Activated T-cell treated with anti-CD3 and anti-CD28 coated beads, Interleukin-2, amount 50 U/mL, for 24 hours (primary cell): ENCODE data around the gene PDLIM1.
"Not testable (repeated sequence)": the region's sequence is repeated elsewhere in the genome, so short reads cannot be mapped to it uniquely, and the experiment has no call there.

Experiments used
- DNase-seq: peaks from one replicate; pipeline ENCODE4 v3.0.0-alpha.2; 2020
- H3K27ac Mint-ChIP-seq: 2 replicates; pipeline ENCODE4 v1.8.0; 2020; ENCODE audit warnings: mild to moderate bottlenecking, mixed read lengths
- H3K27me3 Mint-ChIP-seq: 2 replicates; pipeline ENCODE4 v1.8.0; 2020; ENCODE audit warnings: mixed read lengths
- H3K36me3 Mint-ChIP-seq: 2 replicates; pipeline ENCODE4 v1.8.0; 2020; ENCODE audit warnings: low read depth, mixed read lengths
- H3K4me1 Mint-ChIP-seq: 2 replicates; pipeline ENCODE4 v1.8.0; 2020; ENCODE audit warnings: low read depth, mixed read lengths
- H3K4me3 Mint-ChIP-seq: 2 replicates; pipeline ENCODE4 v1.8.0; 2020; ENCODE audit warnings: mild to moderate bottlenecking, moderate library complexity, mixed read lengths
- H3K9me3 Mint-ChIP-seq: 2 replicates; pipeline ENCODE4 v1.8.0; 2020; ENCODE audit warnings: mixed read lengths

PDLIM1 gene

GRCh38 chr10:95240096-95240495, 50.7 kb downstream of the PDLIM1 start:
- H3K4me3 Mint-ChIP-seq, DNase-seq, H3K27ac Mint-ChIP-seq, H3K9me3 Mint-ChIP-seq, H3K36me3 Mint-ChIP-seq: not testable (repeated sequence)
- Mint-ChIP-seq H3K27me3 (peaks cover 31% of the 10 kb centered on the region), H3K4me1 (peaks cover 30% of the 10 kb centered on the region)

- no peaks in the 10 kb centered on the region for H3K9me3 Mint-ChIP-seq
- H3K27ac Mint-ChIP-seq = peak overlapping the region; percentile 96
- H3K36me3 Mint-ChIP-seq = no peaks in the 10 kb centered on the region
- no peak overlapping the region for H3K4me3 Mint-ChIP-seq
- peaks cover 28% of the 10 kb centered on the region for H3K27me3 Mint-ChIP-seq
- H3K4me1 Mint-ChIP-seq = peaks cover 30% of the 10 kb centered on the region
- DNase-seq = no peak
Measured at GRCh38 chr10:95237376-95238170, 53.2 kb downstream of the PDLIM1 start.

- H3K9me3 Mint-ChIP-seq = peaks cover 1% of the 10 kb centered on the region
- H3K36me3 Mint-ChIP-seq = peaks cover 1% of the 10 kb centered on the region
- H3K27ac Mint-ChIP-seq = peak overlapping the region; percentile 96
- H3K4me1 Mint-ChIP-seq = peaks cover 38% of the 10 kb centered on the region
- H3K27me3 Mint-ChIP-seq = peaks cover 37% of the 10 kb centered on the region
- DNase-seq = no peak
- peak overlapping the region; percentile 48 for H3K4me3 Mint-ChIP-seq
Measured at GRCh38 chr10:95236068-95236903, 54.5 kb downstream of the PDLIM1 start.

GRCh38 chr10:95235676-95236067, 55.1 kb downstream of the PDLIM1 start:
- DNase-seq = no peak
- Mint-ChIP-seq H3K27me3 (peaks cover 42% of the 10 kb centered on the region), H3K9me3 (peaks cover 4% of the 10 kb centered on the region), H3K36me3 (peaks cover 6% of the 10 kb centered on the region), H3K4me1 (peaks cover 44% of the 10 kb centered on the region), H3K27ac (peak overlapping the region; percentile 96), H3K4me3 (peak overlapping the region; percentile 10)

GRCh38 chr10:95234951-95235350, 55.9 kb downstream of the PDLIM1 start:
- DNase-seq = no peak
- H3K4me1 Mint-ChIP-seq = peaks cover 50% of the 10 kb centered on the region
- H3K4me3 Mint-ChIP-seq = no peak overlapping the region
- H3K27me3 Mint-ChIP-seq = peaks cover 50% of the 10 kb centered on the region
- peak overlapping the region; percentile 96 for H3K27ac Mint-ChIP-seq
- peaks cover 7% of the 10 kb centered on the region for H3K36me3 Mint-ChIP-seq
- peaks cover 4% of the 10 kb centered on the region for H3K9me3 Mint-ChIP-seq

- H3K9me3 Mint-ChIP-seq = peaks cover 4% of the 10 kb centered on the region
- H3K27me3 Mint-ChIP-seq = peaks cover 52% of the 10 kb centered on the region
- H3K4me3 Mint-ChIP-seq = no peak overlapping the region
- peaks cover 50% of the 10 kb centered on the region for H3K4me1 Mint-ChIP-seq
- DNase-seq = no peak
- H3K27ac Mint-ChIP-seq = no peak overlapping the region
- peaks cover 7% of the 10 kb centered on the region for H3K36me3 Mint-ChIP-seq
Measured at GRCh38 chr10:95233377-95234034, 57.3 kb downstream of the PDLIM1 start.

- H3K27me3 Mint-ChIP-seq = peaks cover 46% of the 10 kb centered on the region
- not testable (repeated sequence) for H3K9me3 Mint-ChIP-seq, H3K36me3 Mint-ChIP-seq
- peaks cover 31% of the 10 kb centered on the region for H3K4me1 Mint-ChIP-seq
- peak overlapping the region; percentile 77 for H3K4me3 Mint-ChIP-seq
- H3K27ac Mint-ChIP-seq = peak overlapping the region; percentile 89
- DNase-seq = peak; percentile 81
Measured at GRCh38 chr10:95230677-95231586, 59.9 kb downstream of the PDLIM1 start.

- DNase-seq = no peak
- H3K4me1 Mint-ChIP-seq = peaks cover 22% of the 10 kb centered on the region
- peaks cover 44% of the 10 kb centered on the region for H3K27me3 Mint-ChIP-seq
- H3K4me3 Mint-ChIP-seq = peak overlapping the region; percentile 77
- H3K36me3 Mint-ChIP-seq = peaks cover 7% of the 10 kb centered on the region
- peak overlapping the region; percentile 89 for H3K27ac Mint-ChIP-seq
- H3K9me3 Mint-ChIP-seq = peaks cover 4% of the 10 kb centered on the region
Measured at GRCh38 chr10:95229724-95230627, 60.8 kb downstream of the PDLIM1 start.

GRCh38 chr10:95228934-95229723, 61.7 kb downstream of the PDLIM1 start:
- not testable (repeated sequence) for H3K9me3 Mint-ChIP-seq, H3K36me3 Mint-ChIP-seq, H3K27ac Mint-ChIP-seq, DNase-seq, H3K4me3 Mint-ChIP-seq
- Mint-ChIP-seq H3K27me3 (peaks cover 42% of the 10 kb centered on the region), H3K4me1 (peaks cover 20% of the 10 kb centered on the region)

- Mint-ChIP-seq H3K4me1 (peaks cover under 1% of the 10 kb centered on the region), H3K9me3 (no peaks in the 10 kb centered on the region), H3K36me3 (no peaks in the 10 kb centered on the region), H3K27me3 (peaks cover 11% of the 10 kb centered on the region), H3K4me3 (no peak overlapping the region), H3K27ac (no peak overlapping the region)
- DNase-seq = no peak
Measured at GRCh38 chr10:95225136-95225535, 65.7 kb downstream of the PDLIM1 start.

- DNase-seq = no peak
Measured at GRCh38 chr10:95221124-95221523, 69.7 kb downstream of the PDLIM1 start.

GRCh38 chr10:95220539-95220938, 70.3 kb downstream of the PDLIM1 start:
- DNase-seq = no peak
- no peaks in the 10 kb centered on the region for H3K4me1 Mint-ChIP-seq
- H3K4me3 Mint-ChIP-seq = no peak overlapping the region
- no peaks in the 10 kb centered on the region for H3K27me3 Mint-ChIP-seq
- H3K9me3 Mint-ChIP-seq = no peaks in the 10 kb centered on the region
- H3K27ac Mint-ChIP-seq = no peak overlapping the region
- H3K36me3 Mint-ChIP-seq = no peaks in the 10 kb centered on the region

More at GRCh38 chr10:95221124-95221523, 69.7 kb downstream of the PDLIM1 start:
- Mint-ChIP-seq H3K36me3 (no peaks in the 10 kb centered on the region), H3K27me3 (no peaks in the 10 kb centered on the region), H3K27ac (no peak overlapping the region), H3K4me3 (no peak overlapping the region), H3K9me3 (no peaks in the 10 kb centered on the region), H3K4me1 (no peaks in the 10 kb centered on the region)
